H9 (cell line): ENCODE measurements around the gene C2orf81. TPM values are rescaled to one million over a fixed set of nuclear protein-coding genes. Genes with fewer than 3 reads are reported as not detected.
A peak's percentile ranks its signal among the peaks of the same experiment; 100 is the strongest.

Experiments used
- DNase-seq: peaks from one replicate; pipeline ENCODE4 v3.0.0-alpha.2; 2017
- H2AFZ ChIP-seq: one replicate; pipeline ENCODE4 v1.6.1; 2013; ENCODE audit warnings: mild to moderate bottlenecking, low read length, control low read depth, moderate library complexity
- H2AK5ac ChIP-seq: 2 replicates; pipeline ENCODE4 v1.6.1; 2013; ENCODE audit warnings: low read length, control low read depth, mixed read lengths; ENCODE audit not compliant: insufficient read length
- H2BK120ac ChIP-seq: one replicate; pipeline ENCODE4 v1.6.1; 2013; ENCODE audit warnings: low read depth, mild to moderate bottlenecking, low read length, control low read depth, inconsistent platforms; ENCODE audit not compliant: poor library complexity, severe bottlenecking
- H2BK12ac ChIP-seq: 2 replicates; pipeline ENCODE4 v1.6.1; 2013; ENCODE audit warnings: low read length, control low read depth, mixed read lengths, low read depth; ENCODE audit not compliant: insufficient read length
- H2BK15ac ChIP-seq: 2 replicates; pipeline ENCODE4 v1.6.1; 2013; ENCODE audit warnings: low read depth, low read length, control low read depth
- H2BK20ac ChIP-seq: one replicate; pipeline ENCODE4 v1.6.1; 2013; ENCODE audit warnings: low read depth, mild to moderate bottlenecking, low read length, control low read depth, inconsistent platforms; ENCODE audit not compliant: poor library complexity, severe bottlenecking
- H2BK5ac ChIP-seq: 2 replicates; pipeline ENCODE4 v1.6.1; 2013; ENCODE audit warnings: low read length, control low read depth, mixed read lengths; ENCODE audit not compliant: insufficient read length
- H3K14ac ChIP-seq: 2 replicates; pipeline ENCODE4 v1.6.1; 2013; ENCODE audit warnings: low read length, control low read depth; ENCODE audit not compliant: insufficient read depth
- H3K18ac ChIP-seq: 2 replicates; pipeline ENCODE4 v1.6.1; 2013; ENCODE audit warnings: low read depth, mild to moderate bottlenecking, mixed read lengths, low read length, control low read depth; ENCODE audit not compliant: insufficient read length
- H3K23ac ChIP-seq: 2 replicates; pipeline ENCODE4 v1.6.1; 2013; ENCODE audit warnings: low read length, control low read depth, mixed read lengths, low read depth; ENCODE audit not compliant: insufficient read length
- H3K23me2 ChIP-seq: 2 replicates; pipeline ENCODE4 v1.6.1; 2013; ENCODE audit warnings: low read depth, mild to moderate bottlenecking, mixed read lengths, low read length, control low read depth; ENCODE audit not compliant: insufficient read length, poor library complexity, severe bottlenecking
- H3K27ac ChIP-seq: 2 replicates; pipeline ENCODE4 v1.5.1; 2013; ENCODE audit warnings: low read length, control low read depth, mixed read lengths, low read depth; ENCODE audit not compliant: insufficient read length
- H3K27me3 ChIP-seq: 2 replicates; pipeline ENCODE4 v1.6.1; 2013; ENCODE audit warnings: low read length, control low read depth, inconsistent platforms; ENCODE audit not compliant: insufficient read depth
- H3K4ac ChIP-seq: 2 replicates; pipeline ENCODE4 v1.6.1; 2013; ENCODE audit warnings: low read depth, mild to moderate bottlenecking, control low read depth, inconsistent platforms, low read length, moderate library complexity
- H3K4me1 ChIP-seq: 2 replicates; pipeline ENCODE4 v1.6.1; 2013; ENCODE audit warnings: low read length, control low read depth, inconsistent platforms; ENCODE audit not compliant: insufficient read depth
- H3K4me2 ChIP-seq: 2 replicates; pipeline ENCODE4 v1.6.1; 2013; ENCODE audit warnings: low read length, control low read depth, mixed read lengths; ENCODE audit not compliant: insufficient read length, insufficient read depth
- H3K56ac ChIP-seq: 2 replicates; pipeline ENCODE4 v1.6.1; 2013; ENCODE audit warnings: low read depth, mild to moderate bottlenecking, mixed read lengths, low read length, control low read depth; ENCODE audit not compliant: insufficient read length
- H3K79me1 ChIP-seq: 2 replicates; pipeline ENCODE4 v1.6.1; 2013; ENCODE audit warnings: low read depth, mild to moderate bottlenecking, moderate library complexity, low read length, control low read depth, inconsistent platforms; ENCODE audit not compliant: insufficient read depth, poor library complexity, severe bottlenecking
- H3K79me2 ChIP-seq: 2 replicates; pipeline ENCODE4 v1.6.1; 2013; ENCODE audit warnings: low read length, control low read depth, inconsistent platforms; ENCODE audit not compliant: insufficient read depth
- H3K9ac ChIP-seq: 2 replicates; pipeline ENCODE4 v1.6.1; 2013; ENCODE audit warnings: low read length, control low read depth, mixed read lengths; ENCODE audit not compliant: insufficient read length; ENCODE audit errors: extremely low read depth
- H3K9me3 ChIP-seq: one replicate; pipeline ENCODE4 v1.6.1; 2013; ENCODE audit warnings: low read depth, low read length, inconsistent platforms; ENCODE audit not compliant: control insufficient read depth
- H3T11ph ChIP-seq: one replicate; pipeline ENCODE4 v1.6.1; 2013; ENCODE audit warnings: mild to moderate bottlenecking, low read length, control low read depth, inconsistent platforms
- H4K20me1 ChIP-seq: one replicate; pipeline ENCODE4 v1.6.1; 2013; ENCODE audit not compliant: control insufficient read depth, insufficient read length, insufficient read depth
- H4K5ac ChIP-seq: 2 replicates; pipeline ENCODE4 v1.6.1; 2013; ENCODE audit warnings: low read depth, mild to moderate bottlenecking, mixed read lengths, low read length, control low read depth; ENCODE audit not compliant: insufficient read length
- H4K8ac ChIP-seq: replicated peaks from 2 replicates; pipeline ENCODE4 v1.6.1; 2013; ENCODE audit warnings: low read length, control low read depth, mixed read lengths, low read depth; ENCODE audit not compliant: insufficient read length
- H4K91ac ChIP-seq: 2 replicates; pipeline ENCODE4 v1.6.1; 2013; ENCODE audit warnings: low read depth, mild to moderate bottlenecking, moderate library complexity, mixed read lengths, low read length, control low read depth; ENCODE audit not compliant: insufficient read length
- H3K27ac Mint-ChIP-seq, 3 experiments: 2 replicates in 2 of 3; 3 replicates in 1 of 3; pipeline ENCODE4 v1.8.0; 2020 to 2021; ENCODE audit warnings: mixed read lengths in 3 of 3, mild to moderate bottlenecking in 1 of 3, moderate library complexity in 1 of 3
- H3K27me3 Mint-ChIP-seq: 2 replicates; pipeline ENCODE4 v1.8.0; 2021; ENCODE audit warnings: low read depth, mild to moderate bottlenecking, moderate library complexity, mixed read lengths
- H3K36me3 Mint-ChIP-seq, 3 experiments: 2 replicates in 2 of 3; 3 replicates in 1 of 3; pipeline ENCODE4 v1.8.0; 2020 to 2021; ENCODE audit warnings: low read depth in 3 of 3, mixed read lengths in 3 of 3; ENCODE audit not compliant: insufficient read depth in 1 of 3
- H3K4me1 Mint-ChIP-seq, 2 experiments: 2 replicates each; pipeline ENCODE4 v1.8.0; 2020; ENCODE audit warnings: mixed read lengths in 2 of 2
- H3K4me3 Mint-ChIP-seq, 2 experiments: 2 replicates in 1 of 2; 3 replicates in 1 of 2; pipeline ENCODE4 v1.8.0; 2020 to 2021; ENCODE audit warnings: mild to moderate bottlenecking in 2 of 2, mixed read lengths in 2 of 2, moderate library complexity in 1 of 2
- H3K9me3 Mint-ChIP-seq, 2 experiments: 2 replicates in 1 of 2; 3 replicates in 1 of 2; pipeline ENCODE4 v1.8.0; 2020; ENCODE audit warnings: mild to moderate bottlenecking in 2 of 2, mixed read lengths in 2 of 2, moderate library complexity in 1 of 2
- WGBS: extraction: QIAGEN DNeasy Blood & Tissue Kit; methylation state at CpG from one replicate; pipeline ENCODE4 v1.1.7; 2013; ENCODE audit warnings: missing lambda C conversion rate, low lambda C conversion rate, mixed read lengths; ENCODE audit not compliant: insufficient read length; ENCODE audit errors: extremely low coverage; 5-methylcytosine and 5-hydroxymethylcytosine counted together
- total RNA-seq: library from RNA; stranded (reverse); gene quantifications from 2 replicates; pipeline ENCODE4 v1.2.1, GENCODE V29; 2021
- TF ChIP-seq, protein P1 (sequence below): fragments of 200-600 bp; sonication (generic); conservative IDR thresholded peaks from 3 replicates; pipeline ENCODE4 v1.8.0; 2021; ENCODE audit warnings: antibody characterized with exemption, mild to moderate bottlenecking

The C2orf81 gene
- total RNA-seq, 1 experiment from 2014 or later = 3.5 TPM

- no CpG with 5 or more reads among the region's 2 CpGs for WGBS
- TF ChIP-seq, protein P1, sequence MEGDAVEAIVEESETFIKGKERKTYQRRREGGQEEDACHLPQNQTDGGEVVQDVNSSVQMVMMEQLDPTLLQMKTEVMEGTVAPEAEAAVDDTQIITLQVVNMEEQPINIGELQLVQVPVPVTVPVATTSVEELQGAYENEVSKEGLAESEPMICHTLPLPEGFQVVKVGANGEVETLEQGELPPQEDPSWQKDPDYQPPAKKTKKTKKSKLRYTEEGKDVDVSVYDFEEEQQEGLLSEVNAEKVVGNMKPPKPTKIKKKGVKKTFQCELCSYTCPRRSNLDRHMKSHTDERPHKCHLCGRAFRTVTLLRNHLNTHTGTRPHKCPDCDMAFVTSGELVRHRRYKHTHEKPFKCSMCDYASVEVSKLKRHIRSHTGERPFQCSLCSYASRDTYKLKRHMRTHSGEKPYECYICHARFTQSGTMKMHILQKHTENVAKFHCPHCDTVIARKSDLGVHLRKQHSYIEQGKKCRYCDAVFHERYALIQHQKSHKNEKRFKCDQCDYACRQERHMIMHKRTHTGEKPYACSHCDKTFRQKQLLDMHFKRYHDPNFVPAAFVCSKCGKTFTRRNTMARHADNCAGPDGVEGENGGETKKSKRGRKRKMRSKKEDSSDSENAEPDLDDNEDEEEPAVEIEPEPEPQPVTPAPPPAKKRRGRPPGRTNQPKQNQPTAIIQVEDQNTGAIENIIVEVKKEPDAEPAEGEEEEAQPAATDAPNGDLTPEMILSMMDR = no peak
Measured at GRCh38 chr2:74448771-74449170, 27.4 kb upstream of the C2orf81 start.

More at GRCh38 chr2:74448771-74449170, 27.4 kb upstream of the C2orf81 start:
- Histone ChIP-seq H2AFZ (no peak overlapping the region), H3K23ac (no peak overlapping the region), H3K9me3 (no peaks in the 10 kb centered on the region), H3K4me1 (no peaks in the 10 kb centered on the region), H3K18ac (no peak overlapping the region), H3K79me2 (no peaks in the 10 kb centered on the region), H2BK120ac (no peak overlapping the region), H3T11ph (no peak overlapping the region), H2BK5ac (no peak overlapping the region), H4K5ac (no peak overlapping the region), H4K8ac (no peak overlapping the region), H3K27me3 (no peaks in the 10 kb centered on the region), H3K4ac (no peak overlapping the region), H3K14ac (no peak overlapping the region), H3K56ac (no peak overlapping the region), H3K79me1 (no peaks in the 10 kb centered on the region), H4K20me1 (no peaks in the 10 kb centered on the region), H3K27ac (no peak overlapping the region), H3K9ac (no peak overlapping the region), H3K23me2 (no peaks in the 10 kb centered on the region), H2AK5ac (no peak overlapping the region), H2BK15ac (no peak overlapping the region), H2BK12ac (no peak overlapping the region), H4K91ac (no peak overlapping the region), H3K4me2 (no peak overlapping the region), H2BK20ac (no peak overlapping the region)
- Mint-ChIP-seq H3K27me3 (peaks cover 20% of the 10 kb centered on the region), H3K36me3 (no peaks in the 10 kb centered on the region), H3K4me3 (no peak overlapping the region), H3K27ac (peak overlapping the region in 1 of 3 experiments; percentile 67; a peak in 1 of 7 replicates), H3K9me3 (no peaks in the 10 kb centered on the region; a peak in 1 of 5 replicates), H3K4me1 (peaks cover 0 to 6% of the 10 kb centered on the region in 2 experiments; a peak in 1 of 4 replicates)
- no peak for DNase-seq
